ENCODE measurements around the gene BRD4.

DNA sequence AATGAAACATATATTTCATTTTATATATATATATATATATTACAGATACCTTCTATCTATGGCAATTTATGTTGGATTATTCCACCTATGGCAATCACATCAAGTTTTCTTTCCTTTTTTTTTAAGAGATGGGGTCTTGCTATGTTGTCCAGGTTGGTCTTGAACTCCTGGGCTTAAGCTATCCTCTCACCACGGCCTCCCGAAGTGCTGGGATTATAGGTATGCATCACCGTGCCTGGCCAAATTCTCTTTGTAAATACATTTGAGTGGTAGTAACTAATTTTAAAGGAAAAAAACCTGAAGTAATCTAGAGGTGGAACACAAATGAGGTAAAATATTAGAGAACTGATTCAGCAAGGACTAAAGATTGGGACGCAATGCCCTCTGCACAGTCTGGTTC lies 21.6 kb upstream of the BRD4 start:
- TF ChIP-seq, protein P1, sequence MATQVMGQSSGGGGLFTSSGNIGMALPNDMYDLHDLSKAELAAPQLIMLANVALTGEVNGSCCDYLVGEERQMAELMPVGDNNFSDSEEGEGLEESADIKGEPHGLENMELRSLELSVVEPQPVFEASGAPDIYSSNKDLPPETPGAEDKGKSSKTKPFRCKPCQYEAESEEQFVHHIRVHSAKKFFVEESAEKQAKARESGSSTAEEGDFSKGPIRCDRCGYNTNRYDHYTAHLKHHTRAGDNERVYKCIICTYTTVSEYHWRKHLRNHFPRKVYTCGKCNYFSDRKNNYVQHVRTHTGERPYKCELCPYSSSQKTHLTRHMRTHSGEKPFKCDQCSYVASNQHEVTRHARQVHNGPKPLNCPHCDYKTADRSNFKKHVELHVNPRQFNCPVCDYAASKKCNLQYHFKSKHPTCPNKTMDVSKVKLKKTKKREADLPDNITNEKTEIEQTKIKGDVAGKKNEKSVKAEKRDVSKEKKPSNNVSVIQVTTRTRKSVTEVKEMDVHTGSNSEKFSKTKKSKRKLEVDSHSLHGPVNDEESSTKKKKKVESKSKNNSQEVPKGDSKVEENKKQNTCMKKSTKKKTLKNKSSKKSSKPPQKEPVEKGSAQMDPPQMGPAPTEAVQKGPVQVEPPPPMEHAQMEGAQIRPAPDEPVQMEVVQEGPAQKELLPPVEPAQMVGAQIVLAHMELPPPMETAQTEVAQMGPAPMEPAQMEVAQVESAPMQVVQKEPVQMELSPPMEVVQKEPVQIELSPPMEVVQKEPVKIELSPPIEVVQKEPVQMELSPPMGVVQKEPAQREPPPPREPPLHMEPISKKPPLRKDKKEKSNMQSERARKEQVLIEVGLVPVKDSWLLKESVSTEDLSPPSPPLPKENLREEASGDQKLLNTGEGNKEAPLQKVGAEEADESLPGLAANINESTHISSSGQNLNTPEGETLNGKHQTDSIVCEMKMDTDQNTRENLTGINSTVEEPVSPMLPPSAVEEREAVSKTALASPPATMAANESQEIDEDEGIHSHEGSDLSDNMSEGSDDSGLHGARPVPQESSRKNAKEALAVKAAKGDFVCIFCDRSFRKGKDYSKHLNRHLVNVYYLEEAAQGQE (IDR thresholded peaks at IDR 0.05; ENCODE audit: borderline replicate concordance) = no peak
- TF ChIP-seq, protein P2, sequence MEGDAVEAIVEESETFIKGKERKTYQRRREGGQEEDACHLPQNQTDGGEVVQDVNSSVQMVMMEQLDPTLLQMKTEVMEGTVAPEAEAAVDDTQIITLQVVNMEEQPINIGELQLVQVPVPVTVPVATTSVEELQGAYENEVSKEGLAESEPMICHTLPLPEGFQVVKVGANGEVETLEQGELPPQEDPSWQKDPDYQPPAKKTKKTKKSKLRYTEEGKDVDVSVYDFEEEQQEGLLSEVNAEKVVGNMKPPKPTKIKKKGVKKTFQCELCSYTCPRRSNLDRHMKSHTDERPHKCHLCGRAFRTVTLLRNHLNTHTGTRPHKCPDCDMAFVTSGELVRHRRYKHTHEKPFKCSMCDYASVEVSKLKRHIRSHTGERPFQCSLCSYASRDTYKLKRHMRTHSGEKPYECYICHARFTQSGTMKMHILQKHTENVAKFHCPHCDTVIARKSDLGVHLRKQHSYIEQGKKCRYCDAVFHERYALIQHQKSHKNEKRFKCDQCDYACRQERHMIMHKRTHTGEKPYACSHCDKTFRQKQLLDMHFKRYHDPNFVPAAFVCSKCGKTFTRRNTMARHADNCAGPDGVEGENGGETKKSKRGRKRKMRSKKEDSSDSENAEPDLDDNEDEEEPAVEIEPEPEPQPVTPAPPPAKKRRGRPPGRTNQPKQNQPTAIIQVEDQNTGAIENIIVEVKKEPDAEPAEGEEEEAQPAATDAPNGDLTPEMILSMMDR (IDR thresholded peaks at IDR 0.05; ENCODE audit: poor library complexity, severe bottlenecking) = no peak
- no peak for TF ChIP-seq RAD21 (conservative IDR thresholded peaks at IDR 0.05)
- no peak for TF ChIP-seq POLR2AphosphoS5 (IDR thresholded peaks at IDR 0.05)
- no peak for TF ChIP-seq EZH2 (IDR thresholded peaks at IDR 0.05; ENCODE audit: borderline replicate concordance, insufficient read depth, low read length, poor library complexity, severe bottlenecking)
- no peak for TF ChIP-seq TAF1 (IDR thresholded peaks at IDR 0.05; ENCODE audit: low read depth)
- no peak for TF ChIP-seq SMC3 (conservative IDR thresholded peaks at IDR 0.05; ENCODE audit: poor library complexity)
- no peak for TF ChIP-seq EP300 (conservative IDR thresholded peaks at IDR 0.05; ENCODE audit: poor library complexity, severe bottlenecking)

Data from neural cell (in vitro differentiated cells).